HG02943 (cell line): ENCODE measurements around the gene SLC8A1.

Source experiments
- ATAC-seq: cut with Tn5 transposase; IDR thresholded peaks from one replicate; pipeline ENCODE4 v1.9.1; 2021; ENCODE audit warnings: mild to moderate bottlenecking, low read depth, moderate library complexity; ENCODE audit not compliant: unreplicated experiment

The SLC8A1 gene

GRCh38 chr2:40430776-40431599 is 20.9 kb downstream of the SLC8A1 start:
- no peak for ATAC-seq

DNA sequence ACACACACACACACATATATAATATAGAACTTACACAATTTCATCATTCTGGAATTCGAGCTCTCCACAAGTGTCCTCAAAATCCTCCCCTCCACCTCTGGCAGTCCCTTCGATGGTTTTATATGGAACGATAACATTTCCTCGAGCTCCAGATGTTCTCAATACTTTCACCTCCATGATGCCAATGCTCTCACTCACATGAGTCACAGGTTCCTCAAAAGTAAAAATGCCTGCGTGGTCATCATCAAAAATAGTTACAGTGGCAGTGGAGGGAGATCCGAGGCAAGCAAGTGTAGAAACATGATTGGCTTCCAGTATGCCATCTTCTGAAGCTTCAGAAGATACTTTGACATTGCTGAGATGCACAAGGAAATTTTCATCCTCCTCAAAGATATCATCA is 23.5 kb downstream of the SLC8A1 start:
- ATAC-seq, result no peak

DNA sequence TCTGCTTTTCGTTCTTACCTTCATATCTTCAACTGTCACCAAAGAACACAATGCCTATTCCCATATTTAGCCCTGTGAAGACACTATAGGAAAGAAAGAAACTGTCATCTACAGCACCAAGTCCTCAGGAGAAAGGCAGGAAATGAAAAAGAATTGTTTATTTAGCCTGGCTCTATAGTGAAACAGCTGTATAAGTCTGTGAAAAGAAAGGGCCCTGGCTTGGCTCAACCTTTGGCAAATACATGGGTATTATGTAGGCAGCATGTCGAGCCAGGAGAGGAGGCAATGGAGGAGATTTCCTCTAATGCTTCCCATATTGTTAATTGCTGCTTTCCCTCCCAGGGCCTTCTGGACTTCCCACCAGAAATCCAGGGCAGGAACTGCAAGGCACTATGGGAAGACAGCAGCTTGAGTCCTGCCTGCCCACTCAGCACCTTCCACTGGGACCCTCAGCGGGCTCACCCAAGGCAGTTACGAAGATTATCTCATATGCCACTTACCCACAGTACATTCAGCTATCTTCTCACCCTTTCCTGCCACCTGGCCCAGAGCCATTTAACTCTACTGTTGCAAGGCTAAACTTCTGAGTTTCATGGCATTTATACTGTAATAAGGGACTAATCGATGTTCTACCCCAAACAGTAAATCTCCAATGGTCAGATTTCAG is 30.1 kb downstream of the SLC8A1 start:
- ATAC-seq, result no peak

- no peak for ATAC-seq
Measured at GRCh38 chr2:40420478-40420877, 31.4 kb downstream of the SLC8A1 start.

GRCh38 chr2:40419364-40419762 is 32.5 kb downstream of the SLC8A1 start:
- no peak for ATAC-seq

GRCh38 chr2:40418614-40419363 is 33.1 kb downstream of the SLC8A1 start:
- ATAC-seq, result no peak

DNA sequence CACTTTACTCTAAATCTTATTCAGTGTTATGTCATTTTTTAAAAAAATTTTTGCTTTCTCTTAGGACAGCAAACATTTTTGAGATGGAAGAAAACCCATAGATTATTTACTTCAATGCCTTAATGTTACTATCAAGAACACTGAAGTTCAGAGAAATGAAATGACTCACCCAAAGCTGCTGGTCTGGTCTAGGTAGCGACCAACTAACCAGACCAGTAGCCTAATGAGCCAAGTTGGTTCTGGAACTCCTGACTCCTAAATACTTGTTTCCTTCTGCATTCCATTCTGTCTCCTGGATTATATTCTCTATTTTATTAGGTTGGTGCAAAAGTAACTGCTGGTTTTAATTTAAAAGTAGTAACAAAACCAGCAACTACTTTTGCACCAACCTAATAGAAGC is 35.4 kb downstream of the SLC8A1 start:
- ATAC-seq, result no peak

DNA sequence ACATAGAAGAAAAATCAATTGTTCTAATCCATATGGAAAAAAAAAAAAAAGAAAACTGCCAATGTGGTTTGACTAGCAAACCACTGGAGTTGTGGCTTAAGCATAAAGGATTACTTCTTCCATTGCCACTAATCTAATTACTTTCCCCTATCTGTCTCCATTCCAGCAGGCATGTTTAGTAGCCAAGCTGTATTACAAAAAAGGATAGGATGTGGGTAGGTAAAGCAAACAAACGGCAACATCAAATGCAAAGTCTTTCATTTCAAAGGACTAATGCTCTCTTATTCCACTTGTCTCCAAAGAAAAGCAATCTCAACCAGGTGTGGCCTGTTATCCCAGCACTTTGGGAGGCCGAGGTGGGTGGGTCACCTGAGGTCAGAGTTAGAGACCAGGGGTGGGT is 36.5 kb downstream of the SLC8A1 start:
- no peak for ATAC-seq

DNA sequence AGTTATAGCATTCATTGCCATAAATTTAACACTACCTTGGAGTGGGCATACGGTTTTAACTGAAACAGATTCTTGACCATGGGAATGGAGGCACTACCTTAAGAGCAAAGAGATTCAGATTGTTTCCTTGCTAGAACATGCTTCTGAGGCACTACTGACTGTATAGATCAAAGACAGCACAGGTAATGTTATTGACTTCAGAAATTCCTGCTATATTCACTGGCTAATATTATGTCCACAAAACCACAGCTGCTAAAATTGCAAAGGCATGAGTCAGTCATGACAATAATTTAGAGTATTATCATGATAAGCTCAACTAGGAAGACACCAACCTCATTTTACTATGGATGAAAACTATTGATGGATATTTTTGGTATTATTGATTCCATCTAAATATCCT is 39.4 kb downstream of the SLC8A1 start:
- ATAC-seq, result no peak

GRCh38 chr2:40410695-40411094 is 41.2 kb downstream of the SLC8A1 start:
- no peak for ATAC-seq

DNA sequence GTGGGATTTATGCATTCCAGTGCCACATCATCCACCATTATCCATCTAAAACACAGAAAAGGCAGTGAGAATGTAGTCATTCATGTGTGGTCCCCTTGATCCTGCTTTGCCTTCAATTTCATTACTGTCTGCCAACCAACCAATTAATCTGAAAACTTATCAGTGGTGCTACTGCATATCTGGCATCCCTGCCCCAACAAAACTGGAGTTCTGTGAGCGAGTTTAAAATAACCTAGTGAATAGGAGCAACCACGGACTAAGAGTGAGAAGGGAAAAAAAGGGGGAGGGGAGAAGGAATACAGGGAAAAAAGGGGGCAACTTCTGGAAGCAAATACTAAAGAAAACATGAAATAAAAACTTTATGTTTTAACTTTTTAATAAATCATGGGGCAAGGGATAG is 42.2 kb downstream of the SLC8A1 start:
- no peak for ATAC-seq

- ATAC-seq, result no peak
Measured at GRCh38 chr2:40406485-40407289, 45.2 kb downstream of the SLC8A1 start.

GRCh38 chr2:40405465-40405864 is 46.4 kb downstream of the SLC8A1 start:
- no peak for ATAC-seq

GRCh38 chr2:40404517-40404916 is 47.4 kb downstream of the SLC8A1 start:
- no peak for ATAC-seq

GRCh38 chr2:40403233-40403836 is 48.6 kb downstream of the SLC8A1 start:
- no peak for ATAC-seq

GRCh38 chr2:40401896-40402295 is 50.0 kb downstream of the SLC8A1 start:
- ATAC-seq, result no peak

DNA sequence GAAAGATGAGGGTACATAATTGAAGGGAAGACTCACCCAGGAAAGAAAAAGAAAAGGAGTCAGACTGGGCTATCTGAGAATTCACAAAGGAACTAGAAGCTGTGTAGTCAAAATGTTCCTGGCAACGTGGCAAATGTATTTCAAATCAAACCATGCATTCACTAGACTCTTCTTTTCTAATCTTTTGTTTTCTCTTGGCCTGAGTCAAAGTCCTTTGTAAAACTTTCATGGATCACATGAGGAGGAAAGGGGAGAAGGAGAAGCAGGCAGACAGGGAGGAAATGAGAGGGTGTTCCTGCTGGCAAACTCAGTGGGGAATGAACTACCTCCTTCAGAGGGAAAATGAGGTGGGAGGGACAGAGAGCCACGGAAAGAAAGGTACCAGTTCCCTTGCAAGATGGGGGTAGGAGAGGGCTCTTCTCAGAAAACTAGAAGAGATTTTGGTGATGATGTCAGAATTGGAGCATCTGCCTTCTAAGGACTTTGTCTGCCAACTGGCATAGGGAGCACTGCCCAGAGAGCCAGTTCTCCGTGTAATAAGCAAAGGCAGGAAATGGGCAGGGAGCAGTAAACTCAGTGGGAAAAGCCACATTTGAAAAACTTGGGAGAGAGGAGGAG is 51.4 kb downstream of the SLC8A1 start:
- ATAC-seq, result no peak

DNA sequence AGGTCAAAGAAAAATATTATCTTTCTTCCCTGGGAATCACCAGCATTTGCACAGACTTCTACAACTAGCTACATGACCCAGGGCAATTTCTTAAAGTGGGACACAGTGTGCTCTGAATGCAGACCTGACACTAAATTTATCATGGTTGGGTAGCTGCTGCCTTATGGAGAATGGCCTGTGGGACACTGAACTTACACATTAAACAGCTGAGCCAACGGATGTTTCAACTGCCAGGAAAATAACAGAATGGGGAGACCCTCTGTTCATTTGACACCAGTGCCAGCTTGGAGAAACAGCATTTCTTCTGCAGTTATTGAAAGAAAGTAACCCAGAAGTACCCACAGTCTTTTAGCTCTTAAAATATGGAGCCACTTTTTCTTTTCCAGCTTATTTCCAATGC is 54.1 kb downstream of the SLC8A1 start:
- ATAC-seq, result no peak

DNA sequence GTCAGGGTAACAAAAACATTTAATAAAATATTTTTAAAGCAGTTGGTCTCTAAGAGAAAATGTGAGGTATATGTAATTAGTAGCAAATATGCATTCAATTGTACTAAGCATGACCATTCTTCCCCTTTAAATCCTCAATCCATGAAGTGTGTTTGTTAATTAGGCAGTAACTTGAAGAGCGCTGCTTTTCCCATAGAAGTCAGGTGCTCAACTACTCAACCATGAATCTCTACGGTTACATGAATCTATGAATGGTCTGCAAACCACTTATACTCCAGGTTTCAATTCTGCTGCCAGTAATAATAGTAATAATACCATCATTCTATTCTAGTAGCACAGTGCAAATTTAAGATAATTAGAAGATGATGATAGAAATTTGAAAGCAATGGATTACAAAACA is 55.8 kb downstream of the SLC8A1 start:
- no peak for ATAC-seq
